COLO668 (cell line): ENCODE data around the gene ADD2.
A peak's percentile ranks its signal among the peaks of the same experiment; 100 is the strongest.

Experiments
- DNase-seq: peaks from one replicate; lab custom pipeline; 2025; ENCODE audit not compliant: unreplicated experiment; lab: John Stamatoyannopoulos, UW

Gene ADD2

DNA sequence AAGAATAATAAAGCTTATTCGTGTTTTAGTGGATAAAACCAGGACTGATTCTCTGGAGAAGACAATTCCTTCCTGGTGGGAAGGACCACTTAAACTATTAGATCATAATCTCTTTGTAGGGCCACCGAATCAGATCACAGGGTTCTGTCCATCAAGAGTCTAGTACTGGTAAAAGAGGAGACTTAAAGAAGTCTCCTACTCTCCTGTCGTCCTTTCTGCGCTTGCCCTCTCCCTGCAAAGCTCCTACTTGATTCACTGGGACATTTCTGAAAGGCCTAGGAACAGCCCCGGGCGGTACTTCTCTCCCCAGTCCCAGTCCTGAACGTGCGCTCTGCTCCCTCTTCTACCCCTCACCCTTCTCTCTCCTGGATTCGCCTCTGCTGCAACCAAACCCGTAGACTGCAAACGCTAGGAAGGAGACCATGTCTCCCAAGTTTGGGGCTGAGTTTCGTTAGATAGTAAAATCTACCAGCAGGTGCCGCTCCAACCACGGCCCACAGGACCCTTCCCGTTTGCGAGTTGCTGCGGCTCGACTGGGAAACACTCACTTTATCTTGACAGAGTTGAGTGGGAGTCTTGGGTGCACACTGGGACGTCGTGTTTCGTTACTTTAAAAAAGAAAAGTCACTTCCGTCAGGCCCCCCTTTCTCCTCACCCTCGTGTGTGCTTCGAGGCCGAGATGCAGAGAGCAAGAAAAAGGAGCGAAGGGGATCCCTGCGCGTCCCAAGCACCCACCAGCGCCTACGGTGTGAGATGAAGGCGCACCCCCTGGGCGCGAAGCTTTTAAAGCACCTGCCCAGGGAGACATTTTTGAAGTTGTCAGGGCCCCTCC lies 21.5 kb upstream of the ADD2 start:
- peak; percentile 71 for DNase-seq

DNA sequence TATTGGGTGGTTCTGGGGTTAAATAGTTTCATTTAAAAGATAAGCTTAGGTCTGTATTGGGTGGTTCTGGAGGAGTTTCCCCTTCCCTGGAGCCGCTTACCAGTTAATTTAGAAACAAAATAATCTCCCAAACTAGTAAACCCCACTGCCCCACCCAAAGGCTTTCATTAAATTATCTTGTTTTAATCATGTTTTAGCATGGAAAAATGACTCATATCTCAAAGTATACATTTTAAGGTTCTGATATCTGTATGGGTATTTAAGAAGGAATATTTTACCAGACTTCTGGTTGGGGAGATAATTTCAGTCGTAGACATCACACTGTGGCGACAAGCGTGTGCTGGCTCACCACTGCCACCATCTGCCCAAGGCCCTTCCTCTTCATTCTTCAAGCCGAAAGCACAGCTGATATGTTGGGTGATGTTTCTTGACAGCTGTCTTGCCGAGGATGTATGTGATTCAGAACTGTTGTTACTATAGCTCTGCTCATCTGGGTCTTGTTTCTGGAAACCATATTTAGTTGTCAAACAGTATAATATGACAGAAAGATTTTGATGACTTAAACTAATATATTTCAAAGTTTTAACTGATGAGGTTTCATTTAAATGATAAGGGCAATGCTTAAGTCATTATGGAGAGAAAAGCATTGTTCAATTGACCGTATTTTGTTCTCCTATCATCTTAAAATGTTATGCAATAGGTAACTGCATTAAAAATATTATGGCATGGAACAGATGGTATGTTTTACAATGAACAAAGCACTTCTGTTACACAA lies 17.3 kb upstream of the ADD2 start:
- DNase-seq, result peak; percentile 25

DNA sequence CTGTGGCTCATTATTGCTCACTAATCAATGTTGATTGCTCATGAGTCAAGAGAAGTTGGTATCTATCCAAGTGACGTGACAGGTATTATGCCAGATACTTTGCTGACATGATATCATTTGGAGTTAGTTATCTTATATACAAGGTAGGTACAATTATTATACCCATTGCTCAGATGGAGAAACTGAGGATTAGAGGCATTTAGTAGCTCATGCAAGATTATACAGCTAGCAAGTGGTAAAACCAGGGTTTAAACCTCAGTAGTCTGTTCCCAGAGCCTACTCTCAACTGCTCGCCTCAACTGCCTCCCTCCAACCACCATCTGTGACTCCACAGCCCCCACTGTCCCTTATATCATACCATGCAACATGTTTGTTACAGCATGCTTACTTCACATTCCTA lies 16.3 kb upstream of the ADD2 start:
- no peak for DNase-seq

- DNase-seq, result no peak
Observed at GRCh38 chr2:70779911-70780545, 12.0 kb upstream of the ADD2 start.

DNA sequence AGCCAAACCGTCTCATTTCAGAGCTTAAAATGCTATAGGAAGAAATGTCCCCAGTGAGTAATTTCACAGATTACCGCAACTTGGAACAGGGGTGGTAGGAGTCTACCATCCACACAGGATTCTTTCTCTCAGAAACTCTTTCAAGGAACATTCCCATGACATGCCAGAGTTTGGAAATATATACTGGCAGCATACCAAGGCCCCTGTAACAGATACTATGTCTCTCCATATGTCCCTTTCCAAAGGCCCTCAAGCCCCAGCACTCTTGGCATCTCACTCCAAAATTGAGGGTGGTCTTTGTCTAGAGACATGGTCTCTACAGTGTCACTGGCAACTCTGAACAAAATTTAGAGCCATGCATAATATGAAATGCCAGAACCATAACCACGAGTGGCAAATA lies 11.5 kb upstream of the ADD2 start:
- DNase-seq, result no peak

DNA sequence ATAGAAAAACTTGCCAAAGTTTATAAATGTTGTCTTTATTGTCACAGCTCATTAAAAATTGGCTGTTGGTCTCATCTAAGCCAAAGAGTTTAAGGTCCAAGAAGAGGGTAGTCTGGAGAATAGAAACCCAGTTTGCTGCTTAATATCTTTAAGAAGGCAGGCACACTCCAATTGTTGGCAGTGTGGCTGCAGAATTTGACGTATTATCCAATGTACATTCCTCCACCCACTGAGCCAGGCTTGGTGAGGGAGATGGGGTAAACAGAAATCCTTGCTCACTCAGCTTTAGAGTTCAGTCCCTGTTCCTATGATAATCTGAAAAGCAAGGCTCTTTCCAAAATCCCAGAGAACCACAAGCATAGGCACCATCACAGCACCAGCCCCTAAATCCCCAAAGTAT lies 10.7 kb upstream of the ADD2 start:
- no peak for DNase-seq

DNA sequence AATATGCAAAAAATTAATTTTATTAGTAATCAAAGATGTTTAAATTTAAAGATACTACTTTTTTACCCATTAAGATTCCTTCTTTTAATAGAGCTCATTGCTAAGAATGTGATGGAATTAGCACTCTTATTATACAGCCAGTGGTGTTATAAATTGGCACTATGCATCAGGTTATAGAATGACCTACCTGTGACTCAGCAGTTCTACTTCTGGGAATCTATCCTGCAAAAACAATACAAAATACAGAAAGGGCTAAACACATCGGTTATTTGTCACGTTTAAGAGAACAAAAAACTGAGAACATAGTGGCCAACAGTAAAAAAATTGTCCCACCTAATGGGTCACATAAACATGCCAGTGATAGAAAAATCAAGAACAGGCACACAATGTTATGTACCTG lies 9.4 kb upstream of the ADD2 start:
- no peak for DNase-seq

GRCh38 chr2:70776266-70776665 lies 8.3 kb upstream of the ADD2 start:
- DNase-seq, result no peak

- no peak for DNase-seq
Observed at GRCh38 chr2:70775141-70775540, 7.1 kb upstream of the ADD2 start.

GRCh38 chr2:70772486-70773155 lies 4.6 kb upstream of the ADD2 start:
- DNase-seq, result no peak

- no peak for DNase-seq
Observed at GRCh38 chr2:70771446-70771845, 3.4 kb upstream of the ADD2 start.

DNA sequence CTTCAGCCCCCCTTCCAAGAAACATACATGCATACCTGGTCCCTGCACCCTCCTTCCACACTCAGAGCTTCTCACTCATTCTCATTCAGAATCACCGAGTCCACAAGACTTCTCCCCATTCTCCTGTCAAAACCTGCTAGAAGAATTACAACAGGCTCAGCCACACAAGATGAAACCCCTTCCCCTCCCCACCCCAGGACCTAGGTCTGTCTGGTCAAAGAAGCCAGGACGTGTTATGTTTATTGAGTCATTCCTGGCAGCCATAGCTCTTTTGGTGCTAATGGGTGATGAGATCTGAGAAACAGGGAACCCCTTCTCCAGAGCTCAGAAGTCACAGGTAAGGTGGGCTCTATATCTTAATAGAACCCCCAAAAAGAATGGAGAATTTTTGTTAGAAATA lies 1.4 kb upstream of the ADD2 start:
- no peak for DNase-seq

DNA sequence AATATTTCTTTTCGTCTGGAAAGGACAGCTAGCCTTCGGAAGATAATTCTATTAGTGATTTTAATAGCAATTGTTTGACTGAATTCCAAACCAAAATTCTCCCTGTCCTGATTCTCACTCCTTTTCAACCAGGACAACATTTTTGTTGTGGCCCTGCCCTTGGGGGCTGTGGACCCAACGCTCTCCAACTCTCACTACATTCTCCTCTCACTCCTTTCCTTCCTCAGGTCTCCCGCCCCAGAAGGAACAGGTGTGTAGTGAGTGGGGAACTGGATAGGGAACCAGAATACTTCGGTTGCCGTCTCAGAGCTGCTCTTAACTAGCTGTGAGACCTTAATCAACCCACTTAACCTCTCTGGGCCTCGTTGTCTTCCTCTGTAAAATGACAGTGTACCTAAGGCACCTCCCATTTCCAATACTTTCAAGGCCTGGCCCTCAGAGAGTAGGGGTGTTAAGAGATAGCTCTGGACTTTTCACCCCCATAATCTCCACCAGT lies 638 bp upstream of the ADD2 start:
- no peak for DNase-seq

DNA sequence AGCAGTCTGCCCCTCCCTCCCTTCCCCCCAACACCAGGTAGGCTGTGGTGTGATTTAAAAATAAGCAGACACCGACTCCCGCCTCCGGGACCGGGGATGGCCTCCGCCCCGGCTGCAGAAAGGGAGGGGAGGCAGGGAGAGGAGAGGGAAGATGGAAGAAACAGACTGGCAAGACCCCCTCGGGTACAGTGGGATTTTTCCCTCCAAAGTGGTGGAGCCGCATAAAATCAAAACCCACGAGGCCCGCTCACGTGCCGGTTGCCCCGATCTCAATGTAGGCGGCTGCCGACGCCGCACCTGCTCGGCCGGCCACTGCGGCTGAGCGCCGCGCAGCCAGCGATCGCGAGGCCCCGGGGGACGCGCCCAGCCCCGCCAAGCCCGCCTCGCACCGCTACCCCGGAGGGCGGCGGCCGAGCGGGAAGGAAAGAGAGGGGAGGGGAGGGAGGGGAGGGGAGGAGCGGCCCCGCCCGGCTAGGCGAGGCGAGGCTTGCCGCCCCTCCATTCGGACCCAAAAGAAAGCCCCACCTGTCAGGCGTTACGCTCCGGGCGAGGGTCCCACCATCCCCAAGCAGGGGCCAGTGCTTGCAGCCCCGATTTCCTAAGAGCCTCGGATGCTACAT lies 811 bp downstream of the ADD2 start:
- DNase-seq, result peak; percentile 83

DNA sequence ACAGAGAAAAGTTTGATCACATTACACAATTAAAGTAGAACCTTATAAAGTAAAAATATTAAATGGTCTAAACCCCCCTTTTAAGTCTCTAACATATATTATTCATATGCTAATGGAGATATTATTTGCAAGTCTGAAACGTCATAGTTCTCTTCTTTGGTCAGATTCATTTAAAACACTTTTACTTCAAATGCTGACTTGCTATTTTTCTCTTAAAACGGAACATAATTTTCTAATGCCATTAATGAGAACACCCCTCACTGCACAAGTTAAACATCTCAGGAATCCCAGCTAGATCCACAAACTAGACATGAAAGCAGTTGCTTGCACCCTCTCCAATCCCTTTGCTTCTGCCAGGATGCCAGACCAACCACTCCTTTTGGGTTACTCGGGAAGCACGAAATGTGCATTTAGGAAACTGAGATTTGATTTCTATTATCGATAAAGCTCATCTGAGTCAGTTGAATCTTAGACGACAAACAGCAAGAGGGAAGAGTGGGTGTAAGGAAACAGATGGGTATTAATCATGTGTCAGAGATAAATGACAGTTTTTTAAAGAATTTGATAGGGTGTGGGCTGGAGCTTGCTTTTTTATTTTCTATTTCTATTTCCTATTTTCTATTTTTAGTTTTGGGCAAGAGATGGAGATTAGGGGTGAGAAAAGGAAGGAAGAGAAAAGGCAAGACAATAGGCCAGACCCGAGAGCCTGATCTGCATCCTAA lies 1.5 kb downstream of the ADD2 start:
- no peak for DNase-seq

DNA sequence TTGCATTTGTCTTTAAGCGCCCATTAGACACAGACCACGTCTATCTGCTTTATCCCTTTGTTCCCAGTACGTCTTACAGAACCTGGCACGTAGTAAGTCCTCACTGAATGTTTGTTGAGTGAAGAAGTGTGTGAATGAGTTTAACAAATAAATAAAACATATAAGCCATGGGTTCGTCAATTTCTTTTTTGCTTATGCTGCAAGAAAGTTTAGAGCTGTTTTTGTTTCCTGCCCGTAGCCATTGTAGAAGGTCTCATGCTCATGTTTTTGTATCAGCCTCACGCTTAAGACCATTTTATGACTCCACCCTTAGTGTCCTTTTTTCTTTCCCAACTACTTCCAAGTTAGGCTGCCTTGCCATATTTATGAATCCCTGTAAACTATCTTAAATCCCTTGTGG lies 2.5 kb downstream of the ADD2 start:
- no peak for DNase-seq

DNA sequence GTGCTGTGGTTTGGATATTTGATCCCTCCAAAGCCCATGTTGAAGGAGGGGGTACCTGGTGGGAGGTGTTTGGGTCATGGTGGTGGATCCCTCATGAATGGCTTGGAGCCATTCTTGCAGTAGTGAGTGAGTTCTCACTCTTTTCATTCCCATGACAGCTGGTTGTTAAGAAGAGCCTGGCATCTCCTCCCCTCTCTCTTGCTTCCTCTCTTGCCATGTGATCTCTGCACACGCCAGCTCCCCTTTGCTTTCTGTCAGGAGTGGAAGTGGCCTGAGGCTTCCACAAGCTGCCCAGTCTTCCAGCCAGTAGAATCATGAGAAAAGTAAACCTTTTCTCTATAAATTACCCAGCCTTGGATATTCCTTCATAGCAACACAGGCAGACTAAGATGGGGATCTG lies 8.6 kb downstream of the ADD2 start:
- DNase-seq, result no peak

- DNase-seq, result no peak
Observed at GRCh38 chr2:70757966-70758365, 10.0 kb downstream of the ADD2 start.

GRCh38 chr2:70757360-70757759 lies 10.6 kb downstream of the ADD2 start:
- no peak for DNase-seq

DNA sequence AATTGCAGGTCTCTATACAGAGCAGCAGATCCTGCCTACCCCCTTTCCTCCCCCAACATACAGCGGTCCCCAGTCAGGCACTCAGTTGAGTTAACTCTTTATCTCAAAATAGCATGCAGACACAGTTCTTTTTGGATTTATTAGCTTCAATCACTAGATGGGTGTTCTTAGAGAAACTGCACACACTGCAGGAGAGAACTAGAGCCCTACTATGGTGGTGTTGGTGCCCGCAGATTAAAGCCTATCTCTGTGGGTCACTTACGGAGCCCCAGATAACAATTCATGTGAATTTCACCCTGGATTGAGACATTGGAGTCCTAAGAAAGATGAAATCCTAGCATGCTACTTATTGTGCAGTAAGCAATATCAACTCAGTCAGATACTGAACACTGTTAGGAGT lies 11.9 kb downstream of the ADD2 start:
- DNase-seq, result no peak
